Body of pancreas (tissue), 4 donors: ENCODE data around the gene CDH4.

Source experiments
- POLR2A ChIP-seq, 3 donors: fragments of 450-650 bp; IDR thresholded peaks; one replicate each; pipeline ENCODE4 v1.6.1; 2016; ENCODE audit warnings: antibody characterized with exemption in 3 of 3, mild to moderate bottlenecking in 2 of 3
- TF ChIP-seq, protein P1 (sequence below), 7 experiments: fragments of 450-650 bp in 4 of 7; fragments of 200-600 bp in 3 of 7; sonication (generic) in 3 of 7; IDR thresholded peaks; one replicate each; pipeline ENCODE4 v1.5.1; 2016 to 2019; ENCODE audit warnings: antibody characterized with exemption in 7 of 7

DNA sequence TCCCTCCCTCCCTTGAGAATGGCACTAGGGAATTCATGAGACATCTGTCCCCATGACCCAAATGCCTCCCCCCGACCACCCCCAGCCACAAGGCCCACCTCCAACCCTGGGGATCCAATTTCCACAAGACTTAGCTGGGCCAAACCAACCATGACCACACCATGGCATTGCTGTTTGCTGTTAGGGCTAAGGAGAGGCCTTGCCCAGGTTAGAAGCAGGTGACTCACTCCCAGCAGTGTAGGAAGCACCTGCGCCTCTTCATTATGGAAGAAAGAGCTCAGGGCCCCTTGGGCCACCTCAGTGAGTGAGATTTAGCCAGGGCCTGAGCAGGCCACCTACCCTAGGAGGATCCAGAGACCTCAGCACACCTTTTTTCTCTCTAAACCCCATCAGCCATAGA, 475.7 kb downstream of the CDH4 start:
- TF ChIP-seq, protein P1, sequence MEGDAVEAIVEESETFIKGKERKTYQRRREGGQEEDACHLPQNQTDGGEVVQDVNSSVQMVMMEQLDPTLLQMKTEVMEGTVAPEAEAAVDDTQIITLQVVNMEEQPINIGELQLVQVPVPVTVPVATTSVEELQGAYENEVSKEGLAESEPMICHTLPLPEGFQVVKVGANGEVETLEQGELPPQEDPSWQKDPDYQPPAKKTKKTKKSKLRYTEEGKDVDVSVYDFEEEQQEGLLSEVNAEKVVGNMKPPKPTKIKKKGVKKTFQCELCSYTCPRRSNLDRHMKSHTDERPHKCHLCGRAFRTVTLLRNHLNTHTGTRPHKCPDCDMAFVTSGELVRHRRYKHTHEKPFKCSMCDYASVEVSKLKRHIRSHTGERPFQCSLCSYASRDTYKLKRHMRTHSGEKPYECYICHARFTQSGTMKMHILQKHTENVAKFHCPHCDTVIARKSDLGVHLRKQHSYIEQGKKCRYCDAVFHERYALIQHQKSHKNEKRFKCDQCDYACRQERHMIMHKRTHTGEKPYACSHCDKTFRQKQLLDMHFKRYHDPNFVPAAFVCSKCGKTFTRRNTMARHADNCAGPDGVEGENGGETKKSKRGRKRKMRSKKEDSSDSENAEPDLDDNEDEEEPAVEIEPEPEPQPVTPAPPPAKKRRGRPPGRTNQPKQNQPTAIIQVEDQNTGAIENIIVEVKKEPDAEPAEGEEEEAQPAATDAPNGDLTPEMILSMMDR (IDR thresholded peaks at IDR 0.05) = no peak
- no peak for TF ChIP-seq POLR2A (IDR thresholded peaks at IDR 0.05)
